ENCODE results near the gene FHIT.

FHIT gene

DNA sequence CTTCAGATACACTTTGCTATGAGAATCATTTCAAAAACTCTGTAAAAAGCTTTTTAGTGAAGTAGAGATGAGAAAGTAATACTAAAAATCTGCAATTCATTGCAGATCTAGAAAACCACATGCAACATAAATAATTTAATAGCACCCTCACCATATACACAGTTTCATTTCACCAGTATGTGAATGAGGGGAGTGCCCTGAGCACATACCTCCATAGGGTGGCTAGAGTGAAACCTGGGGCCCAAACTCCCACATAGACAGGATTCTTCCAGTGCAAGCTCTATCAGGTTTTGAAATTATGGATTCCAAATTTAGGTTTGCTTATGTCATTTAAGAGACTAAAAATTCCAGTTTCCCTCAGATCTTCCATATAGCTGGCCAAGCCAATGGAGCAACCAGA, 1228.1 kb downstream of the FHIT start:
- Histone ChIP-seq H3K4me1 (ENCODE audit: insufficient read depth, insufficient read length) (no peaks in the 10 kb centered on the region), H3K9me3 (ENCODE audit: insufficient read depth, low read length) (no peaks in the 10 kb centered on the region), H3K4me3 (ENCODE audit: insufficient read length, low read depth) (no peak overlapping the region), H3K27me3 (ENCODE audit: insufficient read depth, insufficient read length) (no peaks in the 10 kb centered on the region), H3K9ac (ENCODE audit: insufficient read length, low read depth) (no peak overlapping the region), H3K36me3 (ENCODE audit: insufficient read depth, insufficient read length, low read length) (no peaks in the 10 kb centered on the region)
- no peak for TF ChIP-seq ZNF274 (IDR thresholded peaks at IDR 0.05; ENCODE audit: low read depth, low read length)
- no peak for TF ChIP-seq SUZ12 (IDR thresholded peaks at IDR 0.05; ENCODE audit: extremely low read depth, insufficient read depth, insufficient read length)
- TF ChIP-seq YY1 (IDR thresholded peaks at IDR 0.05; ENCODE audit: insufficient read depth, insufficient read length), result no peak
- no peak for DNase-seq (ENCODE audit: low read depth, low spot score)

DNA sequence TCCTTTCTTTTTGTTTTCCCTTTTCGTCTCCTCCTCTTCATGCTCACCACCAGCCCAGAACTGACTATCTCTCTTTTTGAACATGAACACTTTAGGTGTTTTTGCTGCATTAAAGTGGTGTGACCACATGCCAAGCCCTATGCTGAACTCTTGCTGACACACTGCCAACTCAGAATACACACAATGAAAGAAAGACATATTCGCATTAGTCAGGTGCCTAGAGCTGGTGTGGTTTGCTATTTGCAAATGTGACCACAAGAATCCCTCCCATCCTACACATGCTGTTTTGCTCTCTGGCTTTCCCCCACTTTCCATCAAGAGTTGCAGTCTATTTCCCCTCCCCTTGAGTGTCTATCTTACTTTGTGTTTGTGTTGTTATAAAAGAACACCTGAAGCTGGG, 1233.6 kb downstream of the FHIT start:
- TF ChIP-seq SUZ12 (IDR thresholded peaks at IDR 0.05; ENCODE audit: extremely low read depth, insufficient read depth, insufficient read length) (no peak), ZNF274 (IDR thresholded peaks at IDR 0.05; ENCODE audit: low read depth, low read length) (no peak), YY1 (IDR thresholded peaks at IDR 0.05; ENCODE audit: insufficient read depth, insufficient read length) (no peak)
- no peaks in the 10 kb centered on the region for H3K4me1 ChIP-seq (ENCODE audit: insufficient read depth, insufficient read length)
- H3K9ac ChIP-seq (ENCODE audit: insufficient read length, low read depth), result no peak overlapping the region
- H3K9me3 ChIP-seq (ENCODE audit: insufficient read depth, low read length), result no peaks in the 10 kb centered on the region
- H3K36me3 ChIP-seq (ENCODE audit: insufficient read depth, insufficient read length, low read length), result no peaks in the 10 kb centered on the region
- H3K27me3 ChIP-seq (ENCODE audit: insufficient read depth, insufficient read length), result no peaks in the 10 kb centered on the region
- no peak for DNase-seq (ENCODE audit: low read depth, low spot score)
- H3K4me3 ChIP-seq (ENCODE audit: insufficient read length, low read depth), result no peak overlapping the region

DNA sequence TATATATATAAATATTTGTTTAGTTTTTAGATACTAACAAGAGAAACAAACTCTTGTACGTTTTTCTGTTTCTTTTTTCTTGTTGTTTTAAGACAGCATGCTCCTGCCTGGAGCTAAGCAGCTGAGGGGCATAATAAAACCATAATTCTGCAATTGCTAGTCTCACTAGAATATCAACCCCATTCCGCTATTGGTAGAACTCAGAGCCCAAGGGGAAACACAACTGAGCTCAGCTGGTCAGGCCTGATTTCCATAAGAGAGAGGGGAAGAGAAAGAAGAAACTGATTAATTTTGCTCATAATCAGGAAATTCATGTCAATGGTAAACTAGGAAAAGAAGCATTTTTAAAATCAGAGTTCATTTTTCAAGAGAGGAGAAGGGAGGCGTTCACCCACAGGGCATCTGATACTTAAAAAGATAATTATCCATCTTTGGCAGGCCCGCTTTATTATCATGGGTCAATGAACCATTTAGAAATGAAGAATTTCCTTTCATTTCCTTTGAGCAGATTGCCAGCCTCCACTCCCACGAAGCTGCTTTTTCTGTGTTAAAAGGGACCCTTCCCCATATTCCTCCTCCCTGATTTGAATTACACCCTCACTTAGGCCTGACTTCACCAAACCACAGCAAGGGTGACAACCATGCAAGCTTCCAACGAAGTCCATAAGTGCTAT, 1236.1 kb downstream of the FHIT start:
- Histone ChIP-seq H3K27me3 (ENCODE audit: insufficient read depth, insufficient read length) (no peaks in the 10 kb centered on the region), H3K4me3 (ENCODE audit: insufficient read length, low read depth) (no peak overlapping the region), H3K36me3 (ENCODE audit: insufficient read depth, insufficient read length, low read length) (no peaks in the 10 kb centered on the region), H3K4me1 (ENCODE audit: insufficient read depth, insufficient read length) (no peaks in the 10 kb centered on the region), H3K9ac (ENCODE audit: insufficient read length, low read depth) (no peak overlapping the region), H3K9me3 (ENCODE audit: insufficient read depth, low read length) (no peaks in the 10 kb centered on the region)
- no peak for DNase-seq (ENCODE audit: low read depth, low spot score)
- TF ChIP-seq YY1 (IDR thresholded peaks at IDR 0.05; ENCODE audit: insufficient read depth, insufficient read length), result no peak
- no peak for TF ChIP-seq SUZ12 (IDR thresholded peaks at IDR 0.05; ENCODE audit: extremely low read depth, insufficient read depth, insufficient read length)
- no peak for TF ChIP-seq ZNF274 (IDR thresholded peaks at IDR 0.05; ENCODE audit: low read depth, low read length)

- Histone ChIP-seq H3K9ac (ENCODE audit: insufficient read length, low read depth) (no peak overlapping the region), H3K4me1 (ENCODE audit: insufficient read depth, insufficient read length) (no peaks in the 10 kb centered on the region), H3K36me3 (ENCODE audit: insufficient read depth, insufficient read length, low read length) (no peaks in the 10 kb centered on the region), H3K27me3 (ENCODE audit: insufficient read depth, insufficient read length) (no peaks in the 10 kb centered on the region), H3K4me3 (ENCODE audit: insufficient read length, low read depth) (no peak overlapping the region), H3K9me3 (ENCODE audit: insufficient read depth, low read length) (no peaks in the 10 kb centered on the region)
- DNase-seq (ENCODE audit: low read depth, low spot score), result no peak
- TF ChIP-seq SUZ12 (IDR thresholded peaks at IDR 0.05; ENCODE audit: extremely low read depth, insufficient read depth, insufficient read length) (no peak), ZNF274 (IDR thresholded peaks at IDR 0.05; ENCODE audit: low read depth, low read length) (no peak), YY1 (IDR thresholded peaks at IDR 0.05; ENCODE audit: insufficient read depth, insufficient read length) (no peak)
Observed at GRCh38 chr3:60013241-60013640, 1238.0 kb downstream of the FHIT start.

DNA sequence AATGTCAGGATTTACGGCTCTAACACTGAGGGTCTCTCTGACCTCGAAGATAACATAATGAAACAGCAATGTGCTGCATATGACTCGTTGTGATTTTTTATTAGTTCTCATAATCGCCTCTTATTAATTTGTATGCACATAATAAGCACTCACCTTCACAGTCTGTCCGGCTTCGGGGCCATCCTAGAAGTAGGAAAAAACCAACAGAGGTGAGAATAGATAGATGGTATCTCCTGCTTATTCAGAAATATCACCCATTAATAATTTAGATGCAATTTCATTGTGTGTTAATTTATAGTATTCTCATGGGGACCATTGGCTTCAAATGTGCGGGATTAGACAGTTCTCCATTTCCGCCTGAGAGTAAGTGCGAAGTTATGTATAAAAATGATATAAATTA, 1240.0 kb downstream of the FHIT start:
- Histone ChIP-seq H3K27me3 (ENCODE audit: insufficient read depth, insufficient read length) (no peaks in the 10 kb centered on the region), H3K9ac (ENCODE audit: insufficient read length, low read depth) (no peak overlapping the region)

GRCh38 chr3:60010781-60011180, 1240.5 kb downstream of the FHIT start:
- Histone ChIP-seq H3K27me3 (ENCODE audit: insufficient read depth, insufficient read length) (no peaks in the 10 kb centered on the region), H3K36me3 (ENCODE audit: insufficient read depth, insufficient read length, low read length) (no peaks in the 10 kb centered on the region), H3K4me3 (ENCODE audit: insufficient read length, low read depth) (no peak overlapping the region), H3K9me3 (ENCODE audit: insufficient read depth, low read length) (no peaks in the 10 kb centered on the region), H3K9ac (ENCODE audit: insufficient read length, low read depth) (no peak overlapping the region), H3K4me1 (ENCODE audit: insufficient read depth, insufficient read length) (no peaks in the 10 kb centered on the region)
- DNase-seq (ENCODE audit: low read depth, low spot score), result no peak
- TF ChIP-seq ZNF274 (IDR thresholded peaks at IDR 0.05; ENCODE audit: low read depth, low read length) (no peak), SUZ12 (IDR thresholded peaks at IDR 0.05; ENCODE audit: extremely low read depth, insufficient read depth, insufficient read length) (no peak), YY1 (IDR thresholded peaks at IDR 0.05; ENCODE audit: insufficient read depth, insufficient read length) (no peak)

More for the DNA sequence above, 1240.0 kb downstream of the FHIT start:
- TF ChIP-seq YY1 (IDR thresholded peaks at IDR 0.05; ENCODE audit: insufficient read depth, insufficient read length) (no peak), SUZ12 (IDR thresholded peaks at IDR 0.05; ENCODE audit: extremely low read depth, insufficient read depth, insufficient read length) (no peak), ZNF274 (IDR thresholded peaks at IDR 0.05; ENCODE audit: low read depth, low read length) (no peak)
- Histone ChIP-seq H3K4me1 (ENCODE audit: insufficient read depth, insufficient read length) (no peaks in the 10 kb centered on the region), H3K36me3 (ENCODE audit: insufficient read depth, insufficient read length, low read length) (no peaks in the 10 kb centered on the region), H3K4me3 (ENCODE audit: insufficient read length, low read depth) (no peak overlapping the region), H3K9me3 (ENCODE audit: insufficient read depth, low read length) (no peaks in the 10 kb centered on the region)
- DNase-seq (ENCODE audit: low read depth, low spot score), result no peak

GRCh38 chr3:60009931-60010478, 1241.2 kb downstream of the FHIT start:
- Histone ChIP-seq H3K27me3 (ENCODE audit: insufficient read depth, insufficient read length) (no peaks in the 10 kb centered on the region), H3K9me3 (ENCODE audit: insufficient read depth, low read length) (no peaks in the 10 kb centered on the region), H3K9ac (ENCODE audit: insufficient read length, low read depth) (no peak overlapping the region), H3K36me3 (ENCODE audit: insufficient read depth, insufficient read length, low read length) (no peaks in the 10 kb centered on the region), H3K4me1 (ENCODE audit: insufficient read depth, insufficient read length) (no peaks in the 10 kb centered on the region), H3K4me3 (ENCODE audit: insufficient read length, low read depth) (no peak overlapping the region)
- DNase-seq (ENCODE audit: low read depth, low spot score), result no peak
- TF ChIP-seq SUZ12 (IDR thresholded peaks at IDR 0.05; ENCODE audit: extremely low read depth, insufficient read depth, insufficient read length) (no peak), YY1 (IDR thresholded peaks at IDR 0.05; ENCODE audit: insufficient read depth, insufficient read length) (no peak), ZNF274 (IDR thresholded peaks at IDR 0.05; ENCODE audit: low read depth, low read length) (no peak)
